ENCODE results near the gene SP7.

SP7 gene

DNA sequence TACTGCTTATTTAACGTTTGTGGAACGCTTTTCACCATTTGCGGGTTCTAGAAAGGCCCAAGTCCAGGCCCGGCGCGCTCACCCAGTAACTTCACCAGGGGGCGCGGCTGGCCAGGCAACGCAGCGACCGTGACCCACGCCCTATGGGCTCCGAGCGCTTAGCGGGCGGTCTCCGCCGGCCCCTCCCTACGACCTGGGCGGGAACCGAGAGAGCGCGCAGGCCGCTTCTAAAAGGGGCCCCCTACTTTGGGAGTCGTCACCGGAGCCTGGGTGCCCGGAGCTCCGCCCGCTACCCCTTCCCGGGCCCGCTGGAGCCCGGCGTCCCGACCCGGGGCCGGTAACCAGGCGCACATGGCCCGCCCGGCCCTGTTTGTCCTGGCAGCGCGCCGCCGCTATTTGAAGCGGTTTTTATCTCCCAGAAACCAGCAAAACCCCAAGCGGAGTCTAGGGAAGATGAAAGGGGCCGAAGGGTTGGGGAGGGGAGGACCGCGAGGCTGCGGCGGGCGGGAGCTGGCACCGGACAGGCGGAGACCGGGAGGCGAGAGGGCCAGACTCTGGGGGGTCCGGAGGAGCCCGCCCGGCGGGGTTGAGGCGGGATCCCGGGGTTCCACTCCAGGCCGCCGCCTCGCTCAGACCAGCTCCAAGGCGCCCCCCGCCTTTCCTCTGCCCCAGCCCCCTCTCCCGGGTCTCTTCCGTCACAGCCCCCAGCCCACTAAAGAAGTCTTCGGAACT, 11.2 kb downstream of the SP7 start:
- Histone ChIP-seq H3K9ac (ENCODE audit: low read depth in 1 of 2, low read length in 2 of 2) (peak overlapping the region; percentile 69 to 73), H3K27me3 (ENCODE audit: control insufficient read depth in 2 of 2, insufficient read depth in 2 of 2, low read length in 2 of 2) (peaks cover 0 to 32% of the 10 kb centered on the region in 2 donors), H3K9me3 (ENCODE audit: control insufficient read depth in 2 of 2, low read length in 2 of 2) (no peaks in the 10 kb centered on the region), H3K27ac (ENCODE audit: low read depth in 2 of 2, low read length in 2 of 2) (peak overlapping the region; percentile 82 to 90), H3K36me3 (ENCODE audit: control insufficient read depth in 2 of 2, insufficient read depth in 2 of 2, low read length in 2 of 2) (peaks cover 0 to 5% of the 10 kb centered on the region in 2 donors), H3K4me1 (ENCODE audit: control insufficient read depth in 2 of 2, insufficient read depth in 2 of 2, low read length in 2 of 2) (peaks cover 28 to 30% of the 10 kb centered on the region in 2 donors), H3K4me3 (ENCODE audit: low read length in 2 of 2) (peak overlapping the region; percentile 70 to 71)

DNA sequence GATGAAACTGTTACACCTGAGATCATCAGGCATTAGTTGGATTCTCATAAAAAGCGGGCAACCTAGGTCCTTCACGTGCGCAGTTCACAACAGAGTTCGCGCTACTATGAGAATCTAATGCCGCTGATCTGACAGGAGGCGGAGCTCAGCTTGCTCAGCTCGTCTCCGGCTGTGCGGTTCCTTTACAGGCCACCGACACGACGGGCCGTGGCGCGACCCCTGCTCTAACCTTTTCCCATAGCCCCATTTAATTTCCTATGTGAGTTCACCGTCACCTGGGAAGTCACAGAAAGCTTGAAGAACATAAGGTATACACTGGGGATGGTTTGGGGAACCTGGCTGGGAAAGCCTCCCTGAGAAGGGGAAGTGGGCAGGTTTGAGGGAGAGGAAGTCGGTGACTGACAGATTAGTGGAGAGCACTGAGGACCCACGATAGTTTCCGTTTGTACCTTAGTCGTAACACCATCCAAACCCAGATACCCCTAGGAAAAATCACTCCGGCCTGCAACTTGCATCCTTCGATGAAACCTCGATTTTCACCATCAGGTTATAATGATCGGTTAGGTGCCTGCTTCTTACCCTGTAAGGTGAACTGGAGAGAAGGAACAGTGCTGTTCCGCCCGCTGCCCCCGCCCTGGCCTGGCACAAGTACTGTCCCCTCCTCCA, 11.9 kb downstream of the SP7 start:
- Histone ChIP-seq H3K27me3 (ENCODE audit: control insufficient read depth in 2 of 2, insufficient read depth in 2 of 2, low read length in 2 of 2) (peaks cover 0 to 30% of the 10 kb centered on the region in 2 donors), H3K9ac (ENCODE audit: low read depth in 1 of 2, low read length in 2 of 2) (peak overlapping the region; percentile 69 to 73), H3K27ac (ENCODE audit: low read depth in 2 of 2, low read length in 2 of 2) (peak overlapping the region; percentile 82 to 90), H3K4me1 (ENCODE audit: control insufficient read depth in 2 of 2, insufficient read depth in 2 of 2, low read length in 2 of 2) (peaks cover 29 to 30% of the 10 kb centered on the region in 2 donors), H3K9me3 (ENCODE audit: control insufficient read depth in 2 of 2, low read length in 2 of 2) (no peaks in the 10 kb centered on the region), H3K4me3 (ENCODE audit: low read length in 2 of 2) (peak overlapping the region; percentile 70 to 71), H3K36me3 (ENCODE audit: control insufficient read depth in 2 of 2, insufficient read depth in 2 of 2, low read length in 2 of 2) (peaks cover 0 to 7% of the 10 kb centered on the region in 2 donors)

DNA sequence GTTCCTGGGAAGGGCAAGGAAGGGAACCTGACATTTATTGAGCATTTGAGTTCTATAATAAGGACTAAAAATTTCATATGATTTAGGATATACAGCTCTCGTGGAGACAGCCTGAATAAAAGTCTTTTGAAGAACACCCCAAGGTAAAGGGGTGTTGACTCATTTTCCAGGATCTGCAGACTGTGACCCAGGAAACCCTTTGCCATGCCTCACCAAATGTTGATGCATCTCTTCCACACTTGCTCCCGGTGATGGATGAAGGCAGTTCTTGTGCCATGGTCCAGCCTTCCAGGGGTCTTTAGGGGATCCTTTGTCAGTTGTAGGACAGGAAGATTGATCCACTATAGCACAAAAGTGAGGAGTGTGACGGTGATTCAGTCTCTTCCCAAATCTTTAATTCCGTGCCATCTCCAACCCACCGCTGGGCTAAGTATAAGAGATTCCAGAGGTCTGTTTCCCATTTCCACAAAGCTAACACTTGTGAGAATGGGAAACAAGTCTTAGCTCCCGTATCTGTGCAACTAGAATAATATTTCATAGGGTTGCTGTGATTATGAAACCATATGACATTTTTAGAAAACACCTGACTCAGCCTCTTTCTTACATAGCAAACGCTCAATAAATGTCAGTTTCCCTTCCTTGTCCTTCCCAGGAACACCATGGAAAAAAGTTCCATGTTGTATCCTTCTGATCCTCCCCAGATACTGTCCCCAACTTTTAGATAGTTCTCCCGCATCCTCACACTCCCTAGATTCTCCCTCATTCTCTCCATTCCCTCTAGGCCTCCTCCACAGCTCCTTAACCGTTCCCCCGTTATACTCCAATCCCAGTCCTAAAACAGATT, 15.6 kb downstream of the SP7 start:
- H3K36me3 ChIP-seq (ENCODE audit: control insufficient read depth in 2 of 2, insufficient read depth in 2 of 2, low read length in 2 of 2): peaks cover 15 to 24% of the 10 kb centered on the region in 2 donors

DNA sequence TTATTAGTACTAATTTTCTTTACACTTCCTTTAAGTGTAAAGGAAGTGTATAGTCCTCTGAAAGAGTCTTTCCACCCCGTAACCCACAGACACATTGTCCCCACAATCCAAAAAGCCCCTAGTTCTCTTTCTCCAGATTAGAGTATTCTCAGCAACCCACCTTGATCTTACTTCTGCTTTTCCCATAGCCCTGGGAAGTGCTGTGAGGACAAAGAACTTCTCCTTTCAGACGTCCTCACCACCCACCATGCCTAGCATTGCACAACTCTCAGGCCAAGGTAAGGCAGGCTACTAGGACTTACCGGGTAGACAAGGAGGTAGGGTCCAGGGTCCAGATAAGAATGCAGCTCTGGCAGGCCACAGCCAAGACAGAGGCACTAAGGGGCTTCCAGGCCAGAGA, 22.2 kb downstream of the SP7 start:
- no peak overlapping the region for H3K9ac ChIP-seq (ENCODE audit: low read depth in 1 of 2, low read length in 2 of 2)
- H3K4me3 ChIP-seq (ENCODE audit: low read length in 2 of 2): no peak overlapping the region
- no peak overlapping the region for H3K27ac ChIP-seq (ENCODE audit: low read depth in 2 of 2, low read length in 2 of 2)
- H3K4me1 ChIP-seq (ENCODE audit: control insufficient read depth in 2 of 2, insufficient read depth in 2 of 2, low read length in 2 of 2): no peaks in the 10 kb centered on the region
- H3K9me3 ChIP-seq (ENCODE audit: control insufficient read depth in 2 of 2, low read length in 2 of 2): no peaks in the 10 kb centered on the region
- H3K36me3 ChIP-seq (ENCODE audit: control insufficient read depth in 2 of 2, insufficient read depth in 2 of 2, low read length in 2 of 2): peaks cover 42 to 45% of the 10 kb centered on the region in 2 donors
- no peaks in the 10 kb centered on the region for H3K27me3 ChIP-seq (ENCODE audit: control insufficient read depth in 2 of 2, insufficient read depth in 2 of 2, low read length in 2 of 2)

More for the DNA sequence above, 15.6 kb downstream of the SP7 start:
- Histone ChIP-seq H3K27ac (ENCODE audit: low read depth in 2 of 2, low read length in 2 of 2) (peak overlapping the region; percentile 83 to 96), H3K4me1 (ENCODE audit: control insufficient read depth in 2 of 2, insufficient read depth in 2 of 2, low read length in 2 of 2) (peaks cover 24 to 25% of the 10 kb centered on the region in 2 donors), H3K4me3 (ENCODE audit: low read length in 2 of 2) (peak overlapping the region; percentile 72 to 91), H3K9ac (ENCODE audit: low read depth in 1 of 2, low read length in 2 of 2) (peak overlapping the region; percentile 79 to 85), H3K27me3 (ENCODE audit: control insufficient read depth in 2 of 2, insufficient read depth in 2 of 2, low read length in 2 of 2) (peaks cover 0 to under 1% of the 10 kb centered on the region in 2 donors), H3K9me3 (ENCODE audit: control insufficient read depth in 2 of 2, low read length in 2 of 2) (no peaks in the 10 kb centered on the region)

DNA sequence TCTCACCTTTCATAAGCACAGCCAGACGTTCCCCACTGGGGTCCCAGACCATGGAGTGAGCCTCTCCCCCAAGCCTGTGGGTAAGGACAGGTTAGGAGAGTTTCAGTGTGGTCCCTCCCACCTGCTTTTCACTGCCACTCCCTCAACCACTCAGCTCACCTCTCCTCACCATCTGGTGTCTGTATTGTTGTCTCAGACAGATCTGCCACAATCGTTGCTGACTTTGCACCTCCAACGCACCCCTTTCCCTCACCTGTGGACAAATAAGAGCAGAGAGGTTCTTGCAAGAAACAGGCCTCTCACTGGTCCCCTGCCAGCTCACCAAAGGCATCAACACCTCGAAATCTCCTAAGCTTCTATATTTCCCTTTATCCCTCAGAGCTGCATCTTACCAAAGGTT, 27.9 kb downstream of the SP7 start:
- Histone ChIP-seq H3K36me3 (ENCODE audit: control insufficient read depth in 2 of 2, insufficient read depth in 2 of 2, low read length in 2 of 2) (peaks cover 51 to 53% of the 10 kb centered on the region in 2 donors), H3K4me3 (ENCODE audit: low read length in 2 of 2) (no peak overlapping the region), H3K4me1 (ENCODE audit: control insufficient read depth in 2 of 2, insufficient read depth in 2 of 2, low read length in 2 of 2) (no peaks in the 10 kb centered on the region)

DNA sequence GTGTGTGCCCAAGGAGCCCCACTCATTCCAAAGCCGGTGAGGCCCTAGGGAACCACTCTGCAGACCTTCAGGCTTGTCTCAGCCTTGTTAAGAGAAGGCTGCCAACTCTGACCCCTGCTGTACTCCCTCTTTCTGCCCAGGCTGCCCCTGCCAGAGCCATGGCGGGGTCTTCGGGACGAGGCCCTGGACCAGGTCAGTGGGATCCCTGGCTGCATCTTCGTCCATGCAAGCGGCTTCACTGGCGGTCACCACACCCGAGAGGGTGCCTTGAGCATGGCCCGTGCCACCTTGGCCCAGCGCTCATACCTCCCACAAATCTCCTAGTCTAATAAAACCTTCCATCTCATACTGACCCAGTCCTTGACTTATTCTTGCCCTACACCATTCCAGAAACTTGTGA, 29.3 kb downstream of the SP7 start:
- Histone ChIP-seq H3K9ac (ENCODE audit: low read depth in 1 of 2, low read length in 2 of 2) (no peak overlapping the region), H3K9me3 (ENCODE audit: control insufficient read depth in 2 of 2, low read length in 2 of 2) (no peaks in the 10 kb centered on the region), H3K4me1 (ENCODE audit: control insufficient read depth in 2 of 2, insufficient read depth in 2 of 2, low read length in 2 of 2) (no peaks in the 10 kb centered on the region), H3K36me3 (ENCODE audit: control insufficient read depth in 2 of 2, insufficient read depth in 2 of 2, low read length in 2 of 2) (peaks cover 61 to 64% of the 10 kb centered on the region in 2 donors), H3K27me3 (ENCODE audit: control insufficient read depth in 2 of 2, insufficient read depth in 2 of 2, low read length in 2 of 2) (no peaks in the 10 kb centered on the region), H3K27ac (ENCODE audit: low read depth in 2 of 2, low read length in 2 of 2) (no peak overlapping the region), H3K4me3 (ENCODE audit: low read length in 2 of 2) (no peak overlapping the region)

More for the DNA sequence above, 27.9 kb downstream of the SP7 start:
- H3K9me3 ChIP-seq (ENCODE audit: control insufficient read depth in 2 of 2, low read length in 2 of 2): no peaks in the 10 kb centered on the region
- H3K27ac ChIP-seq (ENCODE audit: low read depth in 2 of 2, low read length in 2 of 2): no peak overlapping the region
- no peak overlapping the region for H3K9ac ChIP-seq (ENCODE audit: low read depth in 1 of 2, low read length in 2 of 2)
- H3K27me3 ChIP-seq (ENCODE audit: control insufficient read depth in 2 of 2, insufficient read depth in 2 of 2, low read length in 2 of 2): no peaks in the 10 kb centered on the region

DNA sequence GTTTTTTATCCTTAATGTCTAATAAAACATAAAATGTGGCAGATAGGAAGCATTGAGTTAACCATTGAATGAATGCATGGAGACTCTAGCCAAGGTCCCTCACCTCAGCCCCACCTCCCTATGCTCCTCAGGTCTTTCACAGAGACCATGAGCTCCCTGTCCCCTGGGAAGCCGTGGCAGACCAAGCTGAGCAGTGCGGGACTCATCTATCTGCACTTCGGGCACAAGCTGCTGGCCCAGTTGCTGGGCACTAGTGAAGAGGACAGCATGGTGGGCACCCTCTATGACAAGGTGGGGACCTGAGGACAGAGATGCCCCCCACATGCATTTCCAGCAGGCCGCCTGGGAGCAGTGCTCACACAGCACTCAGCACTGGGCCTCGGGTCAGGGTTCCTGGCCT, 33.3 kb downstream of the SP7 start:
- no peak overlapping the region for H3K4me3 ChIP-seq (ENCODE audit: low read length in 2 of 2)
- H3K4me1 ChIP-seq (ENCODE audit: control insufficient read depth in 2 of 2, insufficient read depth in 2 of 2, low read length in 2 of 2): peaks cover 6 to 16% of the 10 kb centered on the region in 2 donors
- H3K36me3 ChIP-seq (ENCODE audit: control insufficient read depth in 2 of 2, insufficient read depth in 2 of 2, low read length in 2 of 2): peaks cover 41 to 48% of the 10 kb centered on the region in 2 donors
- no peaks in the 10 kb centered on the region for H3K9me3 ChIP-seq (ENCODE audit: control insufficient read depth in 2 of 2, low read length in 2 of 2)
- no peak overlapping the region for H3K27ac ChIP-seq (ENCODE audit: low read depth in 2 of 2, low read length in 2 of 2)
- H3K9ac ChIP-seq (ENCODE audit: low read depth in 1 of 2, low read length in 2 of 2): no peak overlapping the region
- H3K27me3 ChIP-seq (ENCODE audit: control insufficient read depth in 2 of 2, insufficient read depth in 2 of 2, low read length in 2 of 2): no peaks in the 10 kb centered on the region

DNA sequence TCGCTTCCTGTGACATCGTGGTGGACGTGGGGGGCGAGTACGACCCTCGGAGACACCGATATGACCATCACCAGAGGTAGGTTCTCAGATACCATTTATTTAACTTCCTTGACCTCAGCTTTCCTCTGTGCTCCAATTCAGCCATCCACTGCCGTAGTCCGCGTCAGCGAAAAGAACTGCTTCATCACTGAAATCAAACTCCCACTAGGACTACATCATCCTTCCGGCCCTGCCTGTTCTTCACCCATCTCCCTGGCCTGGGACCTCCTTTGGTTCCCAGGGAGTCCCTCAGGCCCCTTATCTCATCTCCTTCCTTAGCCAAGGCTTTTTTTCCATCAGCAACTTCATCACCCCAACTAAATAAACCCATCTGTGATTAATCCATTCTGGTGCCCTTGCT, 36.0 kb downstream of the SP7 start:
- peaks cover 14 to 32% of the 10 kb centered on the region in 2 donors for H3K4me1 ChIP-seq (ENCODE audit: control insufficient read depth in 2 of 2, insufficient read depth in 2 of 2, low read length in 2 of 2)
- H3K9ac ChIP-seq (ENCODE audit: low read depth in 1 of 2, low read length in 2 of 2): peak overlapping the region; percentile 69 to 87
- H3K9me3 ChIP-seq (ENCODE audit: control insufficient read depth in 2 of 2, low read length in 2 of 2): no peaks in the 10 kb centered on the region
- peaks cover 18 to 25% of the 10 kb centered on the region in 2 donors for H3K36me3 ChIP-seq (ENCODE audit: control insufficient read depth in 2 of 2, insufficient read depth in 2 of 2, low read length in 2 of 2)
- peak overlapping the region in 1 of 2 donors; percentile 77 for H3K27ac ChIP-seq (ENCODE audit: low read depth in 2 of 2, low read length in 2 of 2)
- no peaks in the 10 kb centered on the region for H3K27me3 ChIP-seq (ENCODE audit: control insufficient read depth in 2 of 2, insufficient read depth in 2 of 2, low read length in 2 of 2)
- peak overlapping the region; percentile 86 to 96 for H3K4me3 ChIP-seq (ENCODE audit: low read length in 2 of 2)

DNA sequence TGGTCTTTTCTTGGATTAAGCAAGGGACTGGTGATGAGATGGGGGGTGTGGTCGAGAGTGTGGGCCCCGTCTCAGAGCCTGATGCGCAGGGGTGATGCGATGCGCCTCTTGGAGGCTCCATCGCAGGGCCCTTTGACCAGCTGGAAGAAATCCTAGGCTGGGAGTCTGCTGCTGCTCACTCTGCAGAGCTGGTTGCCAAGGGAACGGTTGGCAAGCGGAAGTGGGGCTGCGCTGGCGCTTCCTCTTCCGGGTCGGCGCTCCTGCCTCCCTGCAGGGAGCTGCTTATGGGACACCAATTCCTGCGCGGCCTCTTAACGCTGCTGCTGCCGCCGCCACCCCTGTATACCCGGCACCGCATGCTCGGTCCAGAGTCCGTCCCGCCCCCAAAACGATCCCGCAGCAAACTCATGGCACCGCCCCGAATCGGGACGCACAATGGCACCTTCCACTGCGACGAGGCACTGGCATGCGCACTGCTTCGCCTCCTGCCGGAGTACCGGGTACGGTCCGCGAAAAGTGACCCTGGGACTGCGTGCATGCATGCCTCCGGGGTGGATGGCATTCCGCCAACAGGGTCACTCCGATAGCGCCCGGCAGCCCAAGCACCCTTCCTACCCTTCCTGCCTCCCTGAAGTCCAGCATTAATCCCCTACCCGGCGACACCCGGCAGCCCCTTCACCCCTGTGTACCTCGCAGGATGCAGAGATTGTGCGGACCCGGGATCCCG, 36.5 kb downstream of the SP7 start, which contains the start of gene MYG1:
Gene MYG1 (plus strand): TSS at position 242 of the 727 bp plus-strand sequence. CDS start 43 bp downstream, at position 285.
- H3K27ac ChIP-seq (ENCODE audit: low read depth in 2 of 2, low read length in 2 of 2): peak within 1 kb of the TSS; percentile 72 to 77
- peaks cover 19 to 35% of the 10 kb centered on the region in 2 donors for H3K4me1 ChIP-seq (ENCODE audit: control insufficient read depth in 2 of 2, insufficient read depth in 2 of 2, low read length in 2 of 2)

More for the DNA sequence above, 36.5 kb downstream of the SP7 start, which contains the start of gene MYG1:
- peak within 1 kb of the TSS; percentile 86 to 96 for H3K4me3 ChIP-seq (ENCODE audit: low read length in 2 of 2)
- H3K27me3 ChIP-seq (ENCODE audit: control insufficient read depth in 2 of 2, insufficient read depth in 2 of 2, low read length in 2 of 2): no peaks in the 10 kb centered on the region
- no peaks in the 10 kb centered on the region for H3K9me3 ChIP-seq (ENCODE audit: control insufficient read depth in 2 of 2, low read length in 2 of 2)
- H3K9ac ChIP-seq (ENCODE audit: low read depth in 1 of 2, low read length in 2 of 2): peak within 1 kb of the TSS; percentile 69 to 87
- peaks cover 17 to 23% of the 10 kb centered on the region in 2 donors for H3K36me3 ChIP-seq (ENCODE audit: control insufficient read depth in 2 of 2, insufficient read depth in 2 of 2, low read length in 2 of 2)

Measured in mucosa of rectum (tissue), 2 donors.